Esophagus (tissue), 2 donors: Measurements from ENCODE around the gene AHCYL1. TPM values are rescaled to one million over a fixed set of nuclear protein-coding genes. Genes with fewer than 3 reads are reported as not detected.
"Not testable (repeated sequence)": the region's sequence is repeated elsewhere in the genome, so short reads cannot be mapped to it uniquely, and the experiment has no call there.

Source experiments
- H3K27ac ChIP-seq, 2 donors: one replicate each; pipeline ENCODE4 v1.5.1; 2013; ENCODE audit warnings: low read depth in 2 of 2, mild to moderate bottlenecking in 2 of 2, inconsistent platforms in 1 of 2, low read length in 1 of 2, moderate library complexity in 1 of 2
- H3K27me3 ChIP-seq, 2 donors: one replicate each; pipeline ENCODE4 v1.6.1; 2013; ENCODE audit warnings: low read length in 2 of 2, control low read depth in 1 of 2, mild to moderate bottlenecking in 1 of 2; ENCODE audit not compliant: insufficient read depth in 2 of 2, control insufficient read depth in 1 of 2
- H3K36me3 ChIP-seq, 2 donors: one replicate each; pipeline ENCODE4 v1.6.1; 2013; ENCODE audit warnings: low read length in 1 of 2; ENCODE audit not compliant: control insufficient read depth in 2 of 2, insufficient read depth in 2 of 2
- H3K4me1 ChIP-seq, 2 donors: one replicate each; pipeline ENCODE4 v1.6.1; 2013; ENCODE audit warnings: low read length in 1 of 2; ENCODE audit not compliant: control insufficient read depth in 2 of 2, insufficient read depth in 2 of 2
- H3K4me3 ChIP-seq, 2 donors: one replicate each; pipeline ENCODE4 v1.5.1; 2013; ENCODE audit warnings: low read length in 2 of 2, mild to moderate bottlenecking in 2 of 2, low read depth in 1 of 2, moderate library complexity in 1 of 2
- H3K9me3 ChIP-seq, 2 donors: one replicate each; pipeline ENCODE4 v1.6.1; 2013; ENCODE audit warnings: mild to moderate bottlenecking in 2 of 2, low read depth in 1 of 2, low read length in 1 of 2, moderate library complexity in 1 of 2; ENCODE audit not compliant: control insufficient read depth in 2 of 2, insufficient read depth in 1 of 2
- WGBS, 2 donors: extraction: QIAGEN DNeasy Blood & Tissue Kit; methylation state at CpG; one replicate each; pipeline ENCODE4 v1.1.7; 2013; 5-methylcytosine and 5-hydroxymethylcytosine counted together
- polyA plus RNA-seq, 2 donors: library from polyadenylated mRNA; stranded (reverse); fragments of 200-250 nt; gene quantifications; one replicate each; pipeline ENCODE4 v1.2.3, GENCODE V29; 2013
- donor health status: healthy with polysubstance abuse.
- donor health status: Bipolar disorder and iron deficiency.

Gene AHCYL1
- polyA plus RNA-seq, 2 donors = 22.6 to 34.7 TPM

GRCh38 chr1:109950038-109950437, 34.5 kb upstream of the AHCYL1 start:
- Histone ChIP-seq H3K4me3 (no peak overlapping the region), H3K36me3 (no peaks in the 10 kb centered on the region), H3K4me1 (no peaks in the 10 kb centered on the region), H3K27ac (no peak overlapping the region), H3K9me3 (no peaks in the 10 kb centered on the region), H3K27me3 (no peaks in the 10 kb centered on the region)
- WGBS, 2 donors = 83 to 87% methylated on average over 1 of the region's 1 CpG

- H3K27me3 ChIP-seq = no peaks in the 10 kb centered on the region
- H3K9me3 ChIP-seq = no peaks in the 10 kb centered on the region
- no peaks in the 10 kb centered on the region for H3K36me3 ChIP-seq
- no peaks in the 10 kb centered on the region for H3K4me1 ChIP-seq
- no peak overlapping the region for H3K4me3 ChIP-seq
- WGBS, 2 donors = 86 to 94% methylated on average over 2 of the region's 2 CpGs
- H3K27ac ChIP-seq = no peak overlapping the region
Measured at GRCh38 chr1:109950509-109950908, 34.1 kb upstream of the AHCYL1 start.

GRCh38 chr1:109951501-109951900, 33.1 kb upstream of the AHCYL1 start:
- not testable (repeated sequence) for H3K27me3 ChIP-seq, H3K36me3 ChIP-seq, H3K4me1 ChIP-seq, H3K4me3 ChIP-seq, H3K27ac ChIP-seq, H3K9me3 ChIP-seq
- 93 to 94% methylated on average over 5 of the region's 5 CpGs for WGBS, 2 donors

- H3K36me3 ChIP-seq = no peaks in the 10 kb centered on the region
- H3K4me3 ChIP-seq = no peak overlapping the region
- H3K9me3 ChIP-seq = no peaks in the 10 kb centered on the region
- no peaks in the 10 kb centered on the region for H3K4me1 ChIP-seq
- H3K27ac ChIP-seq = no peak overlapping the region
- 57 to 67% methylated on average over 1 of the region's 1 CpG for WGBS, 2 donors
- H3K27me3 ChIP-seq = no peaks in the 10 kb centered on the region
Measured at GRCh38 chr1:109954041-109954512, 30.5 kb upstream of the AHCYL1 start.

GRCh38 chr1:109959632-109959973, 25.0 kb upstream of the AHCYL1 start:
- WGBS, 2 donors = 34 to 37% methylated on average over 1 of the region's 1 CpG
- H3K9me3 ChIP-seq = no peaks in the 10 kb centered on the region
- no peak overlapping the region for H3K4me3 ChIP-seq
- H3K27me3 ChIP-seq = no peaks in the 10 kb centered on the region
- H3K27ac ChIP-seq = no peak overlapping the region
- H3K4me1 ChIP-seq = no peaks in the 10 kb centered on the region
- H3K36me3 ChIP-seq = no peaks in the 10 kb centered on the region

GRCh38 chr1:109959974-109960744, 24.4 kb upstream of the AHCYL1 start:
- Histone ChIP-seq H3K27me3 (no peaks in the 10 kb centered on the region), H3K9me3 (no peaks in the 10 kb centered on the region), H3K4me1 (no peaks in the 10 kb centered on the region), H3K27ac (no peak overlapping the region), H3K36me3 (no peaks in the 10 kb centered on the region), H3K4me3 (no peak overlapping the region)
- 48 to 58% methylated on average over 7 of the region's 7 CpGs for WGBS, 2 donors

- WGBS, 2 donors = 63 to 81% methylated on average over 1 of the region's 1 CpG
- no peak overlapping the region for H3K27ac ChIP-seq
- H3K9me3 ChIP-seq = no peaks in the 10 kb centered on the region
Measured at GRCh38 chr1:109960745-109961094, 23.8 kb upstream of the AHCYL1 start.

GRCh38 chr1:109963864-109964263, 20.7 kb upstream of the AHCYL1 start:
- Histone ChIP-seq H3K9me3 (no peaks in the 10 kb centered on the region), H3K27ac (no peak overlapping the region), H3K27me3 (no peaks in the 10 kb centered on the region), H3K4me3 (no peak overlapping the region), H3K4me1 (no peaks in the 10 kb centered on the region), H3K36me3 (no peaks in the 10 kb centered on the region)
- WGBS, 2 donors = 49 to 63% methylated on average over 1 of the region's 1 CpG

More at GRCh38 chr1:109960745-109961094, 23.8 kb upstream of the AHCYL1 start:
- Histone ChIP-seq H3K4me1 (no peaks in the 10 kb centered on the region), H3K27me3 (no peaks in the 10 kb centered on the region), H3K4me3 (no peak overlapping the region), H3K36me3 (no peaks in the 10 kb centered on the region)

GRCh38 chr1:109969146-109969829, 15.3 kb upstream of the AHCYL1 start:
- no peak overlapping the region for H3K4me3 ChIP-seq
- WGBS, 2 donors = 90 to 92% methylated on average over 3 of the region's 3 CpGs
- no peaks in the 10 kb centered on the region for H3K9me3 ChIP-seq
- no peaks in the 10 kb centered on the region for H3K4me1 ChIP-seq
- no peaks in the 10 kb centered on the region for H3K27me3 ChIP-seq
- no peaks in the 10 kb centered on the region for H3K36me3 ChIP-seq
- no peak overlapping the region for H3K27ac ChIP-seq

GRCh38 chr1:109969907-109970306, 14.7 kb upstream of the AHCYL1 start:
- no peaks in the 10 kb centered on the region for H3K36me3 ChIP-seq
- no peak overlapping the region for H3K4me3 ChIP-seq
- no peaks in the 10 kb centered on the region for H3K27me3 ChIP-seq
- H3K9me3 ChIP-seq = no peaks in the 10 kb centered on the region
- H3K27ac ChIP-seq = no peak overlapping the region
- 88 to 93% methylated on average over 3 of the region's 3 CpGs for WGBS, 2 donors
- no peaks in the 10 kb centered on the region for H3K4me1 ChIP-seq
